Testis (tissue), 3 donors: Measurements from ENCODE around the gene PDZD7. TPM values are rescaled to one million over a fixed set of nuclear protein-coding genes. Genes with fewer than 3 reads are reported as not detected.

ENCODE experiments used
- DNase-seq: peaks from one replicate; pipeline ENCODE4 v3.0.0-alpha.2; 2019
- H3K27ac ChIP-seq, 2 donors: fragments of 200-600 bp; sonication (generic); one replicate each; pipeline ENCODE4 v1.5.1; 2019
- H3K27me3 ChIP-seq: fragments of 200-600 bp; sonication (generic); one replicate; pipeline ENCODE4 v1.5.1; 2019
- H3K36me3 ChIP-seq: fragments of 200-600 bp; sonication (generic); one replicate; pipeline ENCODE4 v1.5.1; 2017; ENCODE audit warnings: low read depth; ENCODE audit errors: missing control alignments
- H3K4me1 ChIP-seq: fragments of 200-600 bp; sonication (generic); one replicate; pipeline ENCODE4 v1.5.1; 2019
- H3K4me3 ChIP-seq, 2 donors: fragments of 200-600 bp; sonication (generic); one replicate each; pipeline ENCODE4 v1.5.1; 2017 to 2019
- H3K9me3 ChIP-seq: fragments of 200-600 bp; sonication (generic); one replicate; pipeline ENCODE4 v1.5.1; 2017
- CTCF ChIP-seq, 3 experiments: fragments of 450-650 bp in 2 of 3; fragments of 200-600 bp in 1 of 3; sonication (generic) in 1 of 3; IDR thresholded peaks; one replicate each; pipeline ENCODE4 v1.5.1; 2016 to 2019; ENCODE audit warnings: antibody characterized with exemption in 3 of 3, mild to moderate bottlenecking in 2 of 3, moderate library complexity in 1 of 3
- POLR2A ChIP-seq: fragments of 450-650 bp; IDR thresholded peaks from one replicate; pipeline ENCODE4 v1.6.1; 2017; ENCODE audit warnings: antibody characterized with exemption, mild to moderate bottlenecking, moderate library complexity
- WGBS, 2 donors: methylation state at CpG; one replicate each; pipeline ENCODE4 v1.1.5; 2018; 5-methylcytosine and 5-hydroxymethylcytosine counted together
- intact Hi-C: fragments of 100-400 bp; cut with DNase I; formaldehyde crosslinking; loops from one replicate; pipeline ENCODE4 v1.15.1; 2023; ENCODE audit warnings: low total_unique reads
- polyA plus RNA-seq: library from polyadenylated mRNA; stranded (reverse); fragments of 350-450 nt; fragmentation: Illumina TruSeq; extraction: RNeasy Lipid Tissue Mini Kit (QIAGEN cat#74804); gene quantifications from one replicate; pipeline ENCODE4 v1.2.3, GENCODE V29; 2014; ENCODE audit warnings: low read depth, low replicate concordance; ENCODE audit not compliant: insufficient read depth
- total RNA-seq, 2 donors: library from RNA; depleted of rRNA; stranded (reverse); fragments of >200 nt; gene quantifications; one replicate each; pipeline ENCODE4 v1.2.3, GENCODE V29; 2016

The PDZD7 gene
- total and polyA plus RNA-seq, 3 donors from 2014 or later, result 1.6 to 3.5 (median 2.2) TPM

DNA sequence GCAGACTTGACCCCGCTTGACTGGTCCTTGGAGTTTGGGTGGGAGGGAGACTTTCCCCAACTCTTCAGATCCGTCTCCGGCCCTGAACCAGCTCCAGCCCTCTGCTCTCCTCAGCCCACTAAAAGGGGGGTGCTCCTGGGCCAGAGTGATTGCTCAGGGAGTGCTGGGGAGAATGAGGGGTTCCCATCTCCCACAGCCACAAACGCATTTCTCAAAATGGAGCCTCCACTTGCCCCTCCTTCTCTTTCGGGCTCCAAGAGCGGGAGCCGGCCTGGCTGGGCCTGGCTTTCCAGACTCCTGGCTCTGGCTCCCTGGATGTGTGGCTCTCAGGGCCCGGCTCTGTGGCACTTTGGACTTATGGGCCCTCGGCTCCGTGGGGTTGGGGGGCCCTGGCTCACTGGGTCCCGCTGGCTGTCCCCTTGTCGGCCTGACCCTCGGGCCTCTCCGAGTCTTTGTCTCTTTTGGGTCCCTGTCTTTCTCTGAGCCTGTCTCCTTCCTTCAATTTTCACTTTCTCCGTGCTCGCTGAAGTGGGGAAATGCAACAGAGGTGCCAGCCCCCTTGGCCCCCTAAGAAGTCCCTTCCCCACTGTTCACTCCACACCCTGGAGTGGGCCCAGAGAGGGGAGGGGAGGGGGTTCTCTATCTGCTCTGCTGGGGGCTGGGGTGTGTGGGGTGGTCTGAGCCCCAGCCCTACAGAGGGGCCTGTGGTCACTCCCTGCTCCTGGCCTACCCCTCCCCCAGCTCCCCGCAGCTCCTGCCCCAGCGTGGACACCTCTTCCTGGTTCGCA lies 30.6 kb downstream of the PDZD7 start:
- 5% methylated on average over 17 to 19 of the region's 19 CpGs for WGBS, 2 donors
- intact Hi-C loops, result no loop called here

GRCh38 chr10:100999742-101000126 lies 31.2 kb downstream of the PDZD7 start, which contains the start of gene LZTS2:
LZTS2 (plus strand) TSS chr10:100999808; CDS start chr10:101002539, 2,731 bp downstream.
- DNase-seq, result no peak
- Histone ChIP-seq H3K27ac (peak within 1 kb of the TSS; percentile 99 to 100), H3K9me3 (no peaks in the 10 kb centered on the region), H3K4me1 (peaks cover 35% of the 10 kb centered on the region), H3K36me3 (no peaks in the 10 kb centered on the region), H3K27me3 (no peaks in the 10 kb centered on the region), H3K4me3 (peak within 1 kb of the TSS; percentile 76 to 97)
- WGBS, 2 donors, result 0% methylated on average over 16 of the region's 44 CpGs; no CpG with 5 or more reads in 1 of the 2 donors
- TF ChIP-seq CTCF (IDR thresholded peaks at IDR 0.05) (no peak), POLR2A (no peak)
- intact Hi-C loops, result no loop called here

More for the DNA sequence above, 30.6 kb downstream of the PDZD7 start:
- H3K27ac ChIP-seq, result peak overlapping the region; percentile 96 to 99
- H3K27me3 ChIP-seq, result no peaks in the 10 kb centered on the region
- no peaks in the 10 kb centered on the region for H3K36me3 ChIP-seq
- no peak for TF ChIP-seq CTCF (IDR thresholded peaks at IDR 0.05)
- no peak for TF ChIP-seq POLR2A
- no peaks in the 10 kb centered on the region for H3K9me3 ChIP-seq
- H3K4me3 ChIP-seq, result peak overlapping the region; percentile 76 to 97
- peaks cover 35% of the 10 kb centered on the region for H3K4me1 ChIP-seq
- DNase-seq, result no peak

DNA sequence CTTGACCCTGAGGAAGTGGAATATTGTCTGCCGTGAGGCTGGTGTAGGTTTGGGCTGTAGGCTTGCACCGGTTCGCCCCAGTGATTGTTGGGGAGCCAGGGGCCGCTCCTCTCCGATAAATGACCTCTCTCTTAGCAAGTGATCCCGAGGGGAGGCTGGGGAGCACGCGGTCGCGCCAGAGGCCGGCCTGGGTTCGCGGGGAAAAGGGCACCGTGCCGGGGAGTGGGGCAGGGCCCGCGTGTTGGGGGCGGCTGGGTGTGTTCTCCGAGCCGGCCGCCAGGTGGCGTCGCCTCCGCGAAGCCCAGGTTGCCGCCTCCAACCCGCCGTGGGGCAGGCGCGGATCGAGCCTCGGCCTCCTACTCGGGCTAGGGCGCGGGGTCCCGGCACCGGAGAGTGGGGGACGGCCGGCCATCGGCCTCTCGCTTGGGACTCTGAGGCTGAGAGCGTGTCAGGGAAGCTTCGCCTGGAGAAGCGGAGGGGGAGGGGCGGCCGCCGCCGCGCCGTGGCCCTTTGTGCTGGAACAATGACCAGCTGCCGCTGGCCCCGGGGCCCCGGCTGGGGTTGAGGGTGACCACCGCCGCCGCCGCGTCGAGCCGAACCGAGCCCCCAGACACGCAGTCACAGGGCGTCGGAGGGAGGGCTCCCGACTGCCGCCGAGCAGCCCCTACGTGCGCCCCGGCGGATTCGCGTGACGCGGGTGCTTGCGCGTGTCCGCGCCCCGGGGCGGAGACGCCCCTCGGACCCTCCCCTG lies 31.8 kb downstream of the PDZD7 start:
- peak; percentile 79 for DNase-seq
- peak; percentile 66 for TF ChIP-seq POLR2A
- peak; percentile 95 to 99 (median 97) for TF ChIP-seq CTCF (IDR thresholded peaks at IDR 0.05)
- no peaks in the 10 kb centered on the region for H3K27me3 ChIP-seq
- H3K27ac ChIP-seq, result peak overlapping the region; percentile 99 to 100
- no peaks in the 10 kb centered on the region for H3K36me3 ChIP-seq
- H3K4me3 ChIP-seq, result peak overlapping the region; percentile 76 to 97
- H3K9me3 ChIP-seq, result no peaks in the 10 kb centered on the region
- 0% methylated on average over 38 of the region's 83 CpGs; no CpG with 5 or more reads in 1 of the 2 donors for WGBS, 2 donors
- intact Hi-C loops, result no loop called here
- H3K4me1 ChIP-seq, result peaks cover 35% of the 10 kb centered on the region

GRCh38 chr10:100998183-100998990 lies 32.5 kb downstream of the PDZD7 start:
- peak overlapping the region; percentile 76 to 97 for H3K4me3 ChIP-seq
- no peaks in the 10 kb centered on the region for H3K36me3 ChIP-seq
- TF ChIP-seq POLR2A, result no peak
- TF ChIP-seq CTCF (IDR thresholded peaks at IDR 0.05), result no peak
- intact Hi-C loops, result no loop called here
- WGBS, 2 donors, result 0 to 1% methylated on average over 21 to 25 of the region's 25 CpGs
- peak; percentile 92 for DNase-seq
- peaks cover 35% of the 10 kb centered on the region for H3K4me1 ChIP-seq
- no peaks in the 10 kb centered on the region for H3K27me3 ChIP-seq
- H3K9me3 ChIP-seq, result no peaks in the 10 kb centered on the region
- peak overlapping the region; percentile 99 to 100 for H3K27ac ChIP-seq
